ENCODE measurements around the gene CNTROB. TPM values are rescaled to one million over a fixed set of nuclear protein-coding genes. Genes with fewer than 3 reads are reported as not detected.

CNTROB gene
- total and polyA plus RNA-seq, 4 donors = 14.4 to 59.5 (median 35.5) TPM

GRCh38 chr17:7887482-7888183, 44.4 kb upstream of the CNTROB start:
- Histone ChIP-seq H3K27me3 (ENCODE audit: control insufficient read depth, insufficient read depth, low read length) (no peaks in the 10 kb centered on the region), H3K27ac (ENCODE audit: low read depth, low read length) (peak overlapping the region; percentile 95), H3K36me3 (ENCODE audit: control insufficient read depth, insufficient read depth, low read length) (peaks cover 27% of the 10 kb centered on the region), H3K4me1 (ENCODE audit: control insufficient read depth, insufficient read depth, low read length) (peaks cover 52% of the 10 kb centered on the region), H3K9me3 (ENCODE audit: control insufficient read depth, insufficient read depth, low read length) (no peaks in the 10 kb centered on the region), H3K4me3 (ENCODE audit: low read depth, low read length) (peak overlapping the region; percentile 83)
- DNase-seq (ENCODE audit: low read depth in 4 of 6, low spot score in 6 of 6) = peak in 5 of 6 donors; percentile 84 to 99 (median 91)
- WGBS (ENCODE audit: insufficient coverage) = under 1% methylated on average over 29 of the region's 35 CpGs

DNA sequence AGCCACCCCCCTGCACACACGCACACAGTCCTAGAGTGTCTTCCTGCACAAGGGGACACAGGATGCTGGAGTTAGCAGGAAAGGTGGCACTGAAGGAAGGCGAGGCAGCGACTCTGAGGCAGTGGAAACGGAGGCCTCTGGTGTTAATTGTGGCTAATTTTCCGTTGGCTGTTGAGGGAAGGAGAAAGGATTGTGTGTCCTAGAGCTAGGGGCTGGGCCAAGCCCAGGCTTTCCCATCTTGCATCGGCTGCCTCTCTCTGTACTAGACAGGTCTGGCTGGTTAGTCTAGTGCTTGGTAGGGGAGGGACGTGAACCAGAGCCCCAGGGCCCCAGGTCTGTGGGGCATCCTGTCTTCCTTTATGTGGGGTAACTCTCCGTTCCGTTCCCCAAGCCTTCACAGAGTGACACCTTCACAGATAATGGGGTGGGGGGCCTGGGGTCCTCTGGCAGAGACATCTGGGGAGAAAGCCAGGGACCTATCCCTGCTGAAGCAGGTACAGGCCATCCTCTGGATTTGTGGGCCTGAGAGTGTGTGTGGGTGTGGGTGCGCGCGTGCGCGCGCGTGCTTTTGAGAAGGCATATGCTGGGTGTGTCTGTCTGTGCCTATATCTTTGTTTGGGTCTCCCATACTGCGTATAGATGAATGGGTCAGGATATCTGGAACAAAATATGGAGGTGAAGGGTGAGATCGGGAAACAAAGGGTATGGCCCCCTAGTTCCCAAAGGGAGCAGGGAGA, 43.7 kb upstream of the CNTROB start, which contains the start of gene CHD3:
CHD3 (plus strand) TSS at position 606 of the 737 bp plus-strand sequence. CDS start 212 bp downstream, outside the sequence.
- peak in 2 of 6 donors; percentile 22 to 61 for DNase-seq (ENCODE audit: low read depth in 4 of 6, low spot score in 6 of 6)
- peaks cover 51% of the 10 kb centered on the region for H3K4me1 ChIP-seq (ENCODE audit: control insufficient read depth, insufficient read depth, low read length)
- no peaks in the 10 kb centered on the region for H3K9me3 ChIP-seq (ENCODE audit: control insufficient read depth, insufficient read depth, low read length)
- WGBS (ENCODE audit: insufficient coverage) = 59% methylated on average over 13 of the region's 18 CpGs
- H3K27me3 ChIP-seq (ENCODE audit: control insufficient read depth, insufficient read depth, low read length) = no peaks in the 10 kb centered on the region
- peak within 1 kb of the TSS; percentile 83 for H3K4me3 ChIP-seq (ENCODE audit: low read depth, low read length)
- peaks cover 34% of the 10 kb centered on the region for H3K36me3 ChIP-seq (ENCODE audit: control insufficient read depth, insufficient read depth, low read length)
- peak within 1 kb of the TSS; percentile 95 for H3K27ac ChIP-seq (ENCODE audit: low read depth, low read length)

GRCh38 chr17:7889166-7889955, 42.6 kb upstream of the CNTROB start:
- peak in 5 of 6 donors; percentile 84 to 98 (median 93) for DNase-seq (ENCODE audit: low read depth in 4 of 6, low spot score in 6 of 6)
- Histone ChIP-seq H3K4me3 (ENCODE audit: low read depth, low read length) (peak overlapping the region; percentile 24), H3K4me1 (ENCODE audit: control insufficient read depth, insufficient read depth, low read length) (peaks cover 54% of the 10 kb centered on the region), H3K27ac (ENCODE audit: low read depth, low read length) (peak overlapping the region; percentile 95), H3K36me3 (ENCODE audit: control insufficient read depth, insufficient read depth, low read length) (peaks cover 44% of the 10 kb centered on the region), H3K9me3 (ENCODE audit: control insufficient read depth, insufficient read depth, low read length) (no peaks in the 10 kb centered on the region), H3K27me3 (ENCODE audit: control insufficient read depth, insufficient read depth, low read length) (no peaks in the 10 kb centered on the region)
- WGBS (ENCODE audit: insufficient coverage) = 31% methylated on average over 10 of the region's 11 CpGs

GRCh38 chr17:7893187-7893880, 38.7 kb upstream of the CNTROB start:
- 49% methylated on average over 6 of the region's 15 CpGs for WGBS (ENCODE audit: insufficient coverage)
- peak in 2 of 6 donors; percentile 35 to 51 for DNase-seq (ENCODE audit: low read depth in 4 of 6, low spot score in 6 of 6)

DNA sequence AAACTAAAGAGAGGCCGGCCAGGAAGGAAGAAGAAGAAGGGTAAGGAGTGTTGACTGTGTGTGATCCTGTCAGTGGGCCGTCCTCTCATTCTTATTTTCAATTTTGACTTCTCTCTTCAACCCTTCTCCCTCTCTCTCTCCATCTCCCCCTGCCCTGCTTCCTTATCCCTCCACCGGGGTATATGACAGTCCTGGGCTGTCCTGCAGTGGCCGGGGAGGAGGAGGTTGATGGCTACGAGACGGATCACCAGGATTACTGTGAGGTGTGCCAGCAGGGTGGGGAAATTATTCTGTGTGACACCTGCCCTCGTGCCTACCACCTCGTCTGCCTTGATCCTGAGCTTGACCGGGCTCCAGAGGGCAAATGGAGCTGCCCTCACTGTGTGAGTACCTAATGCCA, 37.8 kb upstream of the CNTROB start:
- no peak for DNase-seq (ENCODE audit: low read depth in 4 of 6, low spot score in 6 of 6)
- no peaks in the 10 kb centered on the region for H3K27me3 ChIP-seq (ENCODE audit: control insufficient read depth, insufficient read depth, low read length)
- H3K4me3 ChIP-seq (ENCODE audit: low read depth, low read length) = no peak overlapping the region
- H3K27ac ChIP-seq (ENCODE audit: low read depth, low read length) = no peak overlapping the region
- WGBS (ENCODE audit: insufficient coverage) = 93% methylated on average over 3 of the region's 9 CpGs
- no peaks in the 10 kb centered on the region for H3K9me3 ChIP-seq (ENCODE audit: control insufficient read depth, insufficient read depth, low read length)
- H3K4me1 ChIP-seq (ENCODE audit: control insufficient read depth, insufficient read depth, low read length) = peaks cover 20% of the 10 kb centered on the region
- H3K36me3 ChIP-seq (ENCODE audit: control insufficient read depth, insufficient read depth, low read length) = peaks cover 89% of the 10 kb centered on the region

More at GRCh38 chr17:7893187-7893880, 38.7 kb upstream of the CNTROB start:
- no peaks in the 10 kb centered on the region for H3K27me3 ChIP-seq (ENCODE audit: control insufficient read depth, insufficient read depth, low read length)
- H3K4me3 ChIP-seq (ENCODE audit: low read depth, low read length) = no peak overlapping the region
- H3K36me3 ChIP-seq (ENCODE audit: control insufficient read depth, insufficient read depth, low read length) = peaks cover 80% of the 10 kb centered on the region
- peaks cover 29% of the 10 kb centered on the region for H3K4me1 ChIP-seq (ENCODE audit: control insufficient read depth, insufficient read depth, low read length)
- no peak overlapping the region for H3K27ac ChIP-seq (ENCODE audit: low read depth, low read length)
- no peaks in the 10 kb centered on the region for H3K9me3 ChIP-seq (ENCODE audit: control insufficient read depth, insufficient read depth, low read length)

DNA sequence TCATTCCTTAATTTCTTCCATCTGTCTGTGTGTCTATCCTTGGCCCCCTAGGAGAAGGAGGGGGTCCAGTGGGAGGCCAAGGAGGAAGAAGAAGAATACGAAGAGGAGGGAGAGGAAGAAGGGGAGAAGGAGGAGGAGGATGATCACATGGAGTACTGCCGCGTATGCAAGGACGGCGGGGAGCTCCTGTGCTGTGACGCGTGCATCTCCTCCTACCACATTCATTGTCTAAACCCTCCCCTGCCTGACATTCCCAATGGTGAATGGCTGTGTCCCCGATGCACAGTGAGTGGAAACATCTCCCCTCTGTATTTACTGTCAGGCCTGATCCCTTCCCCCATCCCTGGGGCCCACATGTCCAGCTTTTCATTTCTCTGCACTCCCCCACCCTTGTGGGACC, 37.1 kb upstream of the CNTROB start:
- Histone ChIP-seq H3K27me3 (ENCODE audit: control insufficient read depth, insufficient read depth, low read length) (no peaks in the 10 kb centered on the region), H3K36me3 (ENCODE audit: control insufficient read depth, insufficient read depth, low read length) (peaks cover 92% of the 10 kb centered on the region), H3K4me3 (ENCODE audit: low read depth, low read length) (no peak overlapping the region), H3K27ac (ENCODE audit: low read depth, low read length) (no peak overlapping the region), H3K9me3 (ENCODE audit: control insufficient read depth, insufficient read depth, low read length) (no peaks in the 10 kb centered on the region), H3K4me1 (ENCODE audit: control insufficient read depth, insufficient read depth, low read length) (peaks cover 14% of the 10 kb centered on the region)
- no peak for DNase-seq (ENCODE audit: low read depth in 4 of 6, low spot score in 6 of 6)
- WGBS (ENCODE audit: insufficient coverage) = 96% methylated on average over 4 of the region's 8 CpGs

- Histone ChIP-seq H3K9me3 (ENCODE audit: control insufficient read depth, insufficient read depth, low read length) (no peaks in the 10 kb centered on the region), H3K4me3 (ENCODE audit: low read depth, low read length) (no peak overlapping the region), H3K4me1 (ENCODE audit: control insufficient read depth, insufficient read depth, low read length) (peaks cover 7% of the 10 kb centered on the region), H3K36me3 (ENCODE audit: control insufficient read depth, insufficient read depth, low read length) (peaks cover 93% of the 10 kb centered on the region), H3K27me3 (ENCODE audit: control insufficient read depth, insufficient read depth, low read length) (no peaks in the 10 kb centered on the region), H3K27ac (ENCODE audit: low read depth, low read length) (no peak overlapping the region)
- DNase-seq (ENCODE audit: low read depth in 4 of 6, low spot score in 6 of 6) = no peak
- 90% methylated on average over 13 of the region's 13 CpGs for WGBS (ENCODE audit: insufficient coverage)
Measured at GRCh38 chr17:7897090-7897489, 34.9 kb upstream of the CNTROB start.

DNA sequence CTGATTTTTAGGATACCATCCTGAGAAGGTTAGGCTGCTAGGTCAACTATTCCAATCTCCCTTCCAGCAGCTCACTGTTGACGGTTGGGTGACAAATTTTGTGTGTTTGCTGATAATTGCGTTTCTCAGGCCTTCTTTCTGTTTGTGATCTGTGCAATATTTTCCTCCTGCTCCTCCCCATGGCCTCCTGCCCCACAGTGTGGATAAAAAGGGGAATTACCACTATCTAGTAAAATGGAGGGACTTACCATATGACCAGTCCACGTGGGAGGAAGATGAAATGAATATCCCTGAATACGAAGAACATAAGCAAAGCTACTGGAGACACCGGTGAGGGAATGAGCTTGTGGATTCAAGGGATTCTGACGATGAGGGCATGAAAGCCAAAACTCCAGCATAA, 34.2 kb upstream of the CNTROB start:
- H3K27me3 ChIP-seq (ENCODE audit: control insufficient read depth, insufficient read depth, low read length) = no peaks in the 10 kb centered on the region
- H3K9me3 ChIP-seq (ENCODE audit: control insufficient read depth, insufficient read depth, low read length) = no peaks in the 10 kb centered on the region
- DNase-seq (ENCODE audit: low read depth in 4 of 6, low spot score in 6 of 6) = peak in 2 of 6 donors; percentile 39 to 48
- H3K27ac ChIP-seq (ENCODE audit: low read depth, low read length) = no peak overlapping the region
- H3K36me3 ChIP-seq (ENCODE audit: control insufficient read depth, insufficient read depth, low read length) = peaks cover 94% of the 10 kb centered on the region
- no peak overlapping the region for H3K4me3 ChIP-seq (ENCODE audit: low read depth, low read length)
- WGBS (ENCODE audit: insufficient coverage) = 83% methylated on average over 3 of the region's 6 CpGs
- peaks cover 7% of the 10 kb centered on the region for H3K4me1 ChIP-seq (ENCODE audit: control insufficient read depth, insufficient read depth, low read length)

Data from spinal cord (tissue), 10 donors.